Measurements from ENCODE around the gene HSPH1.
"Not testable (repeated sequence)": the region's sequence is repeated elsewhere in the genome, so short reads cannot be mapped to it uniquely, and the experiment has no call there.

The HSPH1 gene

DNA sequence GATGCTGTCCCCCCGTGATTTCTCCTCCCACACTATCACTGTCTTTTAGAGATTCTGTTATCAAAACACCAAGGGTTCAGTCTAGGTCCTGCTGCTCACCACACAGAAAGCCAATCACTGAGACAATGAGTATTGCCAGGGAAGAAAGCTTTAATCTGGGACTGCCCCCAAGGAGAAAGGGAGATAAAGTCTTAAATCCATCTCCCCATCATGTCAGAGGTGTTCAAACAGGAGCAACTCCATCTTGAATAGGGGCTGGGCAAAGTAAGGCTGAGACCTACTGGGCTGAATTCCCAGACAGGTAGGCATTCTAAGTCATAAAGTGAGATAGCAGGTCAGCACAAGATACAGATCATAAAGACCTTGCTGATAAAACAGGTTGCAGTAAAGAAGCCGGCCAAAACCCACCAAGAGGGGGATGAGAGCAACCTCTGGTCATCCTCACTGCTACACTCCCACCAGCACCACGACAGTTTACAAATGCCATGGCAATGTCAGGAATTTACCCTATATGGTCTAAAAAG, 63.7 kb downstream of the HSPH1 start:
- in situ Hi-C loops (cut with MboI; ENCODE audit: low sequenced_read_pairs), result not testable (repeated sequence)

DNA sequence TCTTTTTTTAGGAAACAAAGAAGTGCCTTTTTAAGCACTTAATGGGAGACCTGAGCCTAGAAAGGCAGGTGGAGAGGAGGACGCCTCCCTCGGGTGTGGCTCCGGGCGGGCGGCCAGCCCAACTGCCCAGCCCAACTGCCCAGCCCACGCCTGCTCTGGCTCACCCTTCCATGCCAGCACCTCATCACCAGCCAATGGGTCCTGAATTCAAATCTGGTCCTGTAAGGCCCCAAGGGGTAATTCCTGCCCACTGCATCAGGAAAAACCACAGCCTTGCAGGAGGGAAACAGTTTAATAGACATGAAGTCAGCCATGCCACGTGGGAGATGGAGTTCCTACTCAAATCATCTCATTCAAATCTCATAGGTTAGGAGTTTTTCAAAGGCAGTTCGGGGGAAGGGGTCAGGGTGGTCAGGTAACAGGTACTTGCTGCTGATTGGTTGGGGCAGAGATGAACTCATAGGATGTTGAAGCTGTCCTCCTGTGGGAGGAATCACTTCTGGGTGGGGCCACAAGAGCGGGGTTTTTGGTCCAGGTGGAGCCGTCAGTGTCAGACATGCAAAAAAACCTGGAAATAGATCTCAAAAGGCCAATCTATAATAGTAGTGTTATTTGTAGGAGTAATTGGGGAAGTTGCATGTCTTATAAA, 64.9 kb downstream of the HSPH1 start:
- in situ Hi-C loops (cut with MboI; ENCODE audit: low sequenced_read_pairs), result no loop called here

DNA sequence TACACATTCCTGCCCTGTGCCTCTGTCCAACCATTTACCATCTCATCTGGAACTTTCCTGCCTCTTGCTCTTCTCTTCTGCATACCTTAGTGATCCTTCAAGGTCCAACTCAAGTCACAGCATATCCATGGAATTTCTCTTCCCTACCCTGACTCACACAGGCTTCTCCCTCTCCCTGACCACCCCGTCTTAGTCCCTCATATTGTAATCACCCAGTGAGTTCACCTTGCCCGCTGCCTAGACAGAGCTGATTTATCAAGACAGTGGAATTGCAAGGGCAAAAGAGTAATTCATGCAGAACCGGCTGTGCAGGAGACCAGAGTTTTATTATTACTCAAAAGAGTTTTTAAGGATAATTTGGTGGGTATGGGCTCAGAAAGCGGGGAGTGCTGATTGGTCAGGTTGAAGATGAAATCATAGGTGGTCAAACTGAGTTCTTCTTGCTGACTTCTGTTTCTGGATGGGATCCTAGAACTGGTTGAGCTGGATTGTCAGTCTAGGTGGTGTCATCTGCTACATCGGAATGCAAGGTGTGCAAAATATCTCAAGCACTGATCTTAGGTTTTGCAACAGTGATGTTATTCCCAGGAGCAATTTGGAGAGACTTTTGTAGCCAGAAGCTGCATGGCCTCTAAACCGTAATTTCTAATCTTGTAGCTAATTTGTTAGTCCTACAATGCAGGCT, 67.2 kb downstream of the HSPH1 start:
- in situ Hi-C loops (cut with MboI; ENCODE audit: low sequenced_read_pairs), result no loop called here

DNA sequence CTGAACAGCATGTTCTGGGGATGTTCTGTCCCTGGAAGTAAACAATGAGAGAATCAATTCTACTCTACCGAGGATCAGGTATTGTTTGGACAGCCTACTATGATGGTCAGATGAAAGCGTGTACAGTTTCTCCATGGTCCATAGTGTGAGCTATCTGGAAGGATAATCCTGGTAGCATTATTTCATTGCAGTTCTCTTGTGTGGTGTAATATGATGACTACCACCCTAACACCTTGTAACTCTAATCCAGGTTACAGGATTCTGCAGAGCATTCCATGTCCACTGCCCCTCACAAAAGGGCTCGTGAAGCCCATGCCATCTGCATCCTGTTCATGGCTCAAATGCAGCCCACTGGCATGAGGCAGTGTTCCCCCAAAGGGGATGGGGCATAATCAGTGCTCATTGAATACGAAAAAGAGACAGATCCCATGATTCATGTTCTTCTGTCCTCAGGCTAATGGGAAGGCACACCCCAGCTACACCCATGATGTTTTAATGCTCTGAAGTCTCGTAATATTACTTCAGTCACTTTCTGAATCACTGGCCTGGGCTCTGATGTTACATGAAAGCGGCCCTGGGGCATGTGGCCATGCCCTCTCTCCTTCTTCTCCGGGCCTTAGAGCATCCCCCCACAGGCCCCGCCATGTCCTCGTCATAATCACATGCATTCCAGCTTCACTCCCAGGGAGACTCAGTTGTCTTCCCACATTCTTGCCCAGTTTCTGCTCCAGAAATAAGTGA, 68.4 kb downstream of the HSPH1 start:
- in situ Hi-C loops (cut with MboI; ENCODE audit: low sequenced_read_pairs), result no loop called here

DNA sequence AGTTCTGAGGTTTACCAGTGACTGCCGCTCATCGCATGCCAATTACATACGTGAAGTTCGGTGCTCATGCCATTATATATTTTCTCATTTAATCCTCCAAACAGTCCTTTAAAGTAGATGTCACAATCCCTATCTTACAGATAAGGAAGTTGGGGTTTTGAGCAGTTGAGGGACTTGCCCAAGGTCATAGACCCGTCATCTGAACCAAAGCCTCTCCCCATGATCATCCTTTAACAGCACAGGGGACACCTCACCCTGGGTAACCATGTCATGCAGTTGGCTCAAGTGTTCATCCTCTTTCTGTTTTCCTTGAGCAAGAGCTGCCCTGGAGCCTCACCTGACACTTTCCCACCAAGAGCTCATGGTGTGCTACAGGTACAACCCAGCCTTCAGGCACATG, 69.1 kb downstream of the HSPH1 start:
- in situ Hi-C loops (cut with MboI; ENCODE audit: low sequenced_read_pairs), result no loop called here

DNA sequence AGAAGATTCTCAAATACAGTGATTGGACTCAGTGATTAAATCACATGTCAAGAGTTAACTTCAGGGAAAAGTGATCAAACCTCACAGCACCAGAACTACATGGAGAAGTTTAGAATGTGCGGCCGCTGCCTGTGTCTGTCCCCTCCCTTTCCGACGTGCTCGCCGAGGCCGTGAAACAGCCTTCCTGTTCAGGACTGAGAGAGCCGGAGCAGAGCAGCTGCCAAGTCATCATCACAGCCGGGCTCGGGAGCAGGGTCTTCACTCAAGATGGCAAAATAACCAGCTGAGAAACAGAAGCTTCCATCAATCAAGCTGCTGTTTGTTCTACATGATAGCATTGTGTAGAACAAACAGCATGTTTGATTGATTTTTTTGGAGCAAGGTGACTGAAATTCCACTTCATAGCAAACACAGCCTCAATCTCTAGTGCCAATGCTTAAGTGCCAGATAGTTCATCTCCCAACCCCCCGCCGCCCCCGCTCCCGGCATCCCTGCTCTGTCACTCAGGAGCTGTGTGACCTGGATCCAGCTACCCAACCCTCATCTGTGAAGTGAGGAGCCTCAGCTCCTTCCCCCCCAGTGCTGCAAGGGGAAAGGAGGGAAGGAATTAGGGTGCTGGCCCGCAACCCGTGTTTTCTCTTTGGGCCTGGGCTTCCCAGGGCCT, 70.6 kb downstream of the HSPH1 start:
- in situ Hi-C loops (cut with MboI; ENCODE audit: low sequenced_read_pairs), result no loop called here

DNA sequence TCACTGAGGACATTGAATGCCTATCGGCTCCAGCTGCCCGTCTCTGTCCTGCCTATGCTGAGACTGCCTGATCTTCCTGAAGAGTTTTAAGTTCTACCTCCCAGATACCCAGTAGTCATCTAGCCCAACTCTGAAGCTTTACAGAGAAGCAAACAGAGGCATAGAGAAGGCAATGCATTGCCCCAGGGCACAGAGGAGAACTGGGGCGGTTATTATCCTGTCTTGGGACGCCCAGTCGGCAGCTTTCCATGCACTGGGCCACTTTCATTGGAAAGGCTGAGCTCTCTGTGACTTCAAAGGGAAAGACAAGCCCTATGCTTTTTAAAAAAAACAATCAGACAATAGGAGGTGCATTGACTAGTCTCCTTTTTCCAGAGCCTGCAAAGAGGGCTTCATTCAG, 71.6 kb downstream of the HSPH1 start:
- in situ Hi-C loops (cut with MboI; ENCODE audit: low sequenced_read_pairs), result no loop called here

DNA sequence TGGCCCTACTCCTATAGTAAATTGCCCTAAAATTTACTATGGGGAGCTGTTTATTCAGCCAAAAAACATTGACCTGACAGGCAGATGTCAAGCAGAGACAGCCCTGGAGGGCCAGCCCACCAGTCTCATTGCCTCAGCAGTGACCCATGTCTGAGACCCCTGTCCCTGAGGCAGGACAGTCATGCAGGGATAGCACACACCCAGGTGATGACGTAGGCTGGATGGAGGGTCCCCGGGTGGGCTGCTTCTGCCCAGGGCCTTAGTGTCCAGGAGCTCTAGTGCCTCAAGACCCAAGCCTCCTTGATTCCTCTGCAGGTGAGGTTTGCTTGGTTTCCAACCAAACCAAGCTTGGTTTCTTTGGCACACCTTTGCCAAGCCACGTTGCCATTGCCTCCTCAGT, 72.1 kb downstream of the HSPH1 start:
- in situ Hi-C loops (cut with MboI; ENCODE audit: low sequenced_read_pairs), result no loop called here

DNA sequence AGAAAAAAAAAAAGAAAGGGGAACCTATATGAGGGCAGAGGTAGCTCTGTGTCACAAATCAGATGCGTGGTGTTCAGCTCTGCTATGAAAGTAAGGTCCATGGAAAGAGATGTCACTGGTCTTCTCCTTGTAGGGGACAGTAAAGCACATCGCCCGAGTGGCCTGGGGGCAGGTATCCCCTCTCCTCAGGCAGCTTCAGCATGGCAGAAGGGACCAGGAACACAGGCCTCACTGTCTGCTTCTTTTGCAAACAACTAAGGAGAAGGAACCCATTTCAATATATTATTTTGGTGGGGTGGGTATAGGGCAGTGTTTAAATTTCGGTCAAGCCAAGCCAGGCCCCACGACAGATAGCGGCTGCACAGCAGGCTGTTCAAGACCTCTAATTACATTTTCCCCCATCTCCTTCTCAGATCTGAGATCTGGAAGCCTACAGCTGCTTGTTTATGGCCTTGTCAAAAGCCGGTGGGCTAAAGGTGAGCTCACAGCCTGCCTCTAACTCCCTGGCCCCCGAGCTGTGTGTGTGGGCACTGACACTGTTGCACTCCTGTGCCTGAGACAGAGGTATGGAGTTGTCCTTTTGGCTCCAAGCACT, 72.8 kb downstream of the HSPH1 start:
- in situ Hi-C loops (cut with MboI; ENCODE audit: low sequenced_read_pairs), result no loop called here
